ENCODE measurements around the gene AP1M1.

- TF ChIP-seq GATA2 (IDR thresholded peaks at IDR 0.05; ENCODE audit: low read depth, low read length), result no peak
- TF ChIP-seq GATA3 (IDR thresholded peaks at IDR 0.05; ENCODE audit: low read depth, low read length), result no peak
Measured at GRCh38 chr19:16233836-16234551, 36.3 kb downstream of the AP1M1 start.
